ENCODE measurements around the gene LCNL1.
"Not testable (repeated sequence)": the region's sequence is repeated elsewhere in the genome, so short reads cannot be mapped to it uniquely, and the experiment has no call there.

LCNL1 gene

GRCh38 chr9:137021979-137022661 is 39.3 kb downstream of the LCNL1 start:
- DNase-seq (ENCODE audit: extremely low read depth in 1 of 2, low read depth in 1 of 2), result peak; percentile 47 to 50

GRCh38 chr9:137022662-137023008 is 39.8 kb downstream of the LCNL1 start:
- no peak for DNase-seq (ENCODE audit: extremely low read depth in 1 of 2, low read depth in 1 of 2)

- no peak for DNase-seq (ENCODE audit: extremely low read depth in 1 of 2, low read depth in 1 of 2)
Measured at GRCh38 chr9:137023157-137023556, 40.4 kb downstream of the LCNL1 start.

- DNase-seq (ENCODE audit: extremely low read depth in 1 of 2, low read depth in 1 of 2), result no peak
Measured at GRCh38 chr9:137023583-137023991, 40.8 kb downstream of the LCNL1 start.

GRCh38 chr9:137025517-137025966 is 42.7 kb downstream of the LCNL1 start:
- no peak for DNase-seq (ENCODE audit: extremely low read depth in 1 of 2, low read depth in 1 of 2)

- DNase-seq (ENCODE audit: extremely low read depth in 1 of 2, low read depth in 1 of 2), result no peak
Measured at GRCh38 chr9:137026384-137026783, 43.6 kb downstream of the LCNL1 start.

GRCh38 chr9:137026828-137027227 is 44.0 kb downstream of the LCNL1 start:
- DNase-seq (ENCODE audit: extremely low read depth in 1 of 2, low read depth in 1 of 2), result no peak

GRCh38 chr9:137027369-137028262 is 44.8 kb downstream of the LCNL1 start, which contains the start of gene ABCA2:
ABCA2 (minus strand) TSS chr9:137028237; CDS start chr9:137028140, 97 bp downstream.
- no peak for DNase-seq (ENCODE audit: extremely low read depth in 1 of 2, low read depth in 1 of 2)

GRCh38 chr9:137028263-137029057 is 45.7 kb downstream of the LCNL1 start:
- DNase-seq (ENCODE audit: extremely low read depth in 1 of 2, low read depth in 1 of 2), result peak in 1 of 2 donors; percentile 62

GRCh38 chr9:137029058-137029936 is 46.5 kb downstream of the LCNL1 start:
- DNase-seq (ENCODE audit: extremely low read depth in 1 of 2, low read depth in 1 of 2), result peak in 1 of 2 donors; percentile 58

- DNase-seq (ENCODE audit: extremely low read depth in 1 of 2, low read depth in 1 of 2), result no peak
Measured at GRCh38 chr9:137030006-137030405, 47.2 kb downstream of the LCNL1 start.

GRCh38 chr9:137030538-137031527 is 48.0 kb downstream of the LCNL1 start:
- peak in 1 of 2 donors; percentile 24 for DNase-seq (ENCODE audit: extremely low read depth in 1 of 2, low read depth in 1 of 2)

- no peak for DNase-seq (ENCODE audit: extremely low read depth in 1 of 2, low read depth in 1 of 2)
Measured at GRCh38 chr9:137031904-137032640, 49.3 kb downstream of the LCNL1 start, which contains the start of gene FUT7. FUT7 (minus strand) TSS chr9:137032088; CDS start chr9:137031991, 97 bp downstream.

GRCh38 chr9:137032858-137033257 is 50.1 kb downstream of the LCNL1 start:
- DNase-seq (ENCODE audit: extremely low read depth in 1 of 2, low read depth in 1 of 2), result no peak

- not testable (repeated sequence) for DNase-seq (ENCODE audit: extremely low read depth in 1 of 2, low read depth in 1 of 2)
Measured at GRCh38 chr9:137033481-137033880, 50.7 kb downstream of the LCNL1 start.

- no peak for DNase-seq (ENCODE audit: extremely low read depth in 1 of 2, low read depth in 1 of 2)
Measured at GRCh38 chr9:137034039-137034708, 51.4 kb downstream of the LCNL1 start.

- DNase-seq (ENCODE audit: extremely low read depth in 1 of 2, low read depth in 1 of 2), result peak; percentile 74 to 78
Measured at GRCh38 chr9:137034709-137035506, 52.1 kb downstream of the LCNL1 start.

Measured in activated CD8-positive, alpha-beta memory T cell treated with anti-CD3 and anti-CD28 coated beads for 1 hour (primary cell).